NCI-H82 treated with DMSO at 0.1 percent for 48 hours (cell line): ENCODE measurements around the gene PLEKHG4.

ENCODE experiments used
- DNase-seq: peaks from one replicate; lab custom pipeline; 2025; ENCODE audit not compliant: unreplicated experiment; lab: John Stamatoyannopoulos, UW

PLEKHG4 gene

GRCh38 chr16:67283826-67284555 lies 4.7 kb downstream of the PLEKHG4 start:
- DNase-seq, result no peak

- DNase-seq, result no peak
These were observed 5.6 kb downstream of the PLEKHG4 start for GRCh38 chr16:67284699-67285646.

GRCh38 chr16:67286441-67287235 lies 7.3 kb downstream of the PLEKHG4 start:
- no peak for DNase-seq

DNA sequence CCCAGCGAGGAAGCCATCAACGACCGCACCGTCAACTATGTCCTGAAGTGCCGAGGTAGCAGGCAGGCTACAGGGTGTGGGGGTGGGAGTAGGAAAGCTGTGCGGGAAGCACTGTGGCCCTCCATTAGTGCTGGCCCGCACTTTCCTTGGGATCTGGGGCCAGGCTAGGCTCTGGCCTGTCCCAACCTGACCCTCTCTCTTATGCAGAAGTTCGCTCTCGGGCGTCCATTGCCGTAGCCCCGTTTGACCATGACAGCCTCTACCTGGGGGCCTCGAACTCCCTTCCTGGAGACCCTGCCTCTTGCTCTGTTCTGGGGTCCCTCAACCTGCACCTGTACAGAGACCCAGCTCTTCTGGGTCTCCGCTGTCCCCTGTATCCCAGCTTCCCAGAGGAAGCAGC lies 8.6 kb downstream of the PLEKHG4 start:
- DNase-seq, result no peak

DNA sequence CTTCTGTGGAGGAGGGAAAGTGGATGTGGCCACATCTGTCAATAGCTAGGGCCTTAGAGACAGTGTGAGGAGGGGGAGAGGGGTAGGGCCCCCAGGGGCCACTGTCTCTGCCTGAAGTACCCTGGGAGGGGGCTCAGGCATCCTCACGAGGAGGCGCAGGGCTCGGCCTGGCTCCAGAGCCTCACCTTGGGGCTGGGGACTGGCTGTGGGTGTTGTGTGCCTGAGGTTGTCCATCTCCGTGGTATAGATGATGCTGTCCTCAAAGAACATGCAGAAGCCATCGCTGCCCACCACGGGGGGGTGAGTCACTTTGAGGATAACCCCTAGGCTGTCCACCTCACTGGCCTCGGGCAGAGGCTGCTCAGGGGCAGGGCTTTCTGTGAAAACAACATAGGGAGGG lies 12.1 kb downstream of the PLEKHG4 start:
- DNase-seq, result no peak

DNA sequence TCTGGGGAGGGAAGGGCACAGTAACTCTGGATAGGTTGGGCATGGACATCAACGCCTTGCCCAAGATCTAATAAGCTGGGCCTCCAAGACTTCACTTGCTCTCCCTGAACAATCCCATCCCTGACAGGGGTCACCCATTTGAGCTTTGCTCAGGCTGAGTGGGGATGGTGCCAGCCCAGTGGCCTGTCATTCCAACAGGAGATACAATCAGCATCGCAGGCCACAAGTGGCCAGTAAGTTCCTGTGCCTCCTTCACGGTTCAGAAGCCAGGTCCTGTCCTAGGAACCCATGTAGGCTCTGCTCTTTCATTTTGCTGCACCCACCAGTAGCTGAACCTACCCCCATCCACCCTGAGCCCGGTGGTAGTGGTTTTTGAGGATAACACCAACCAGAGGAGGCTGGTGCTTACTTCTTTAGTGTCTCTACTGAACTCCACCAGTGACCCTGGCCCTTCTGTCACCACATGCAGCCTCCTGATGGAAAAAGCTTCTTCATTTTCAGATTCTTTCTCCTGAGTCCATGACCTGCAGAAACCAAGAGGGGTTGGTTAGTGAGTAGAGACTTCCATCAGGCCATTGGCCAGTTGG lies 14.9 kb downstream of the PLEKHG4 start:
- no peak for DNase-seq

DNA sequence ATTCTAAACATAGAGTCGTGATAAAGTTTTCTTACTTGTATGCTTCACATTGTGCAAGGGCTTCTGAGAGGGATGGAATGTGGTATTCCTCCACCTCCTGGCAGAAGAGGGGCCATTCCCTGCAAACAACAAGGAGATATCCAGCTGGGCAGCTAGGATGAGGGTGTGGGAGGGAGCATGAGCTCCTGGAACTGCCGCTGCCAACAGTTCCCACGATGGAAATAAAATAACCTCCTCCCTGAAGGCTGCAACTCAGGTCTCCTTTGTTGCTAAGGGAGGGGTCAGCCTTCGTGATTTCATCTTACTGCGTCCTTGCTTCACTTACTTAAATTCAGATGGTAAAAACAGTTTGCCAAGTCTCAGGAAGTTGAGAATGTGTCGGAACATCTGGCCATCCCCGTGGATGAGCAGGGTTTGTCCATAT lies 15.6 kb downstream of the PLEKHG4 start:
- no peak for DNase-seq

- DNase-seq, result no peak
These were observed 17.1 kb downstream of the PLEKHG4 start for GRCh38 chr16:67296420-67296819.

DNA sequence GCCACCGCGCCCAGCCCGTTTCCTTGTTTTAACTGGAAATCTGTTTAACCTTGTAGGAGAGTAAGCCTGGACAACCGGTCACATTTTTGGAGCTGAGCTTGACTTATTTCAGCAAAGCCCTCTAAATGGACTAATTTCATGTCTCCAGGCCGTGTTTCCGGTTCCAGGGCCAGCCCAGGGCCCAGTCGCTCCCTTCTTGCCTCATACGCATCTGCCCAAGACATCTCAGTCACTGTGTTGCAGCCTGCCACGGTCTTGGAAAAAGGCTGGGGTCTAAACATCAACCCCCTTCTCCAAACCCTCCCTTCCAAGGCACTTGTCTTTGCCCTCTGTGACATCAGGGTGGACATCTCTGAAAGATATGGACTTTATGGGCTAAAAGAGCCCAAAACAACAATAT lies 18.9 kb downstream of the PLEKHG4 start:
- no peak for DNase-seq

GRCh38 chr16:67299269-67299668 lies 19.9 kb downstream of the PLEKHG4 start:
- DNase-seq, result no peak

GRCh38 chr16:67301080-67301782 lies 21.9 kb downstream of the PLEKHG4 start:
- no peak for DNase-seq

- DNase-seq, result no peak
These were observed 22.7 kb downstream of the PLEKHG4 start for GRCh38 chr16:67302076-67302475.

- no peak for DNase-seq
These were observed 23.6 kb downstream of the PLEKHG4 start for GRCh38 chr16:67302970-67303369.

- DNase-seq, result no peak
These were observed 24.7 kb downstream of the PLEKHG4 start for GRCh38 chr16:67304020-67304419.

- no peak for DNase-seq
These were observed 26.1 kb downstream of the PLEKHG4 start for GRCh38 chr16:67305216-67306071.

DNA sequence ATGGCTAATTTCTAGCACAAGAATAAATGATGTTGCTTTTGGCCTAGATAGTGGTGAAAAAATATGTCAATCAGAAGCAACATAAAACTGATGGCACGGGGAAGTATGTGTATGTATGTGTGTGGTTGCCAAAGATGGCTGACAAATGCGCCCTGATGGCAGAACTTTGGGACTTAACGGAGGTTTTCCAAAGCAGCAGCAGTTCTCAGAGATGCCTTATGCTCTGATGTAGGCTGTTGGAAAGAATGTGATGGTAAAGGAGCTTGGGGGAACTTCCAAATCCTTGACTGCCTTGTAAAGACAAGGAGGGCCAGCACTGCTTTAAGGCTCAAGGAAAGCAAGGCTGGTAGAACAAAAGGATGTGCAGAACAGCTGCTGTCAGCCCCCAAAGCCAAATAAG lies 31.2 kb downstream of the PLEKHG4 start:
- no peak for DNase-seq

DNA sequence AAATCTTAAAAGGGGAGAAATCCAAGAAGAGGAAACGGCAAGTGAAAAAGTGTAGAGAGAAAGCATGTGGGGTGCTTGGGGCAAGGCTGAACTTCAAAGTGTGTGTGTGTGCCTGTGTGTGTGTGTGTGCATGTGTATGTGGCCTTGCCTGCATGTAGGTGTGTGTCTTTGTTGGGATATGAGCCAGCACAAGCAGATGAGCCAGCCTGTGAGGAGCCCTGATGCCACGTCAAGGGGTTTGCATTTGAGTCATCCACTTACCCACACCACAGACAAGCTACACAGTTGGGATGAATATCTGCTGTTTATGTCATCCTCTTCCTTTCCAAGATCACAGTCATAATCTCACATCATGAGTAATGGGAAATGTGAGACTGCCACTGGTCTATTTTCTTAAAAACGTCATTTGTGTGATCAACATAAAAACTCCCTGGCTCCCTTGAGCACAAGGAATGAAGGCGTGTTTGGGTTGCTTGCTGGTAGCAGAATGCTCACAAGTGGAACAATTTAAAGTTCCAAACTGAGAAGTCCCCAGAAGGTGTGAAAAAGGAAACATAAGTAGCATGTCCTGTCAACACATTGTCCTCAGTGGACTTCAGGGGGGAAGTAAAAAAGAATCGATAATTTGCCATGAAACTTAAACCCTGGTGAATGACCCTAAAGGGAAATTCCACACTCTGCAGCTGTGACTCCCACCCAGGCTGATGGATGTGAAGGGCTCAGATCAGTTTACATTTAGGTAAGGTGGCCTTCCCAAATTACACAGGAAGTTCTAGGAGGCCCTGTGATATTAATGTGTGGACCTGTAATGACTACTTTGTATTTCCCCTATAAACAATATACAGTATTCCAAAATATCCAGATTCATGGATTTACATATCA lies 32.5 kb downstream of the PLEKHG4 start:
- DNase-seq, result no peak

- no peak for DNase-seq
These were observed 33.4 kb downstream of the PLEKHG4 start for GRCh38 chr16:67312719-67313118.
